ENCODE results near the gene PSMG1.

GRCh38 chr21:39217356-39218081, 34.3 kb upstream of the PSMG1 start:
- TF ChIP-seq, protein P1, sequence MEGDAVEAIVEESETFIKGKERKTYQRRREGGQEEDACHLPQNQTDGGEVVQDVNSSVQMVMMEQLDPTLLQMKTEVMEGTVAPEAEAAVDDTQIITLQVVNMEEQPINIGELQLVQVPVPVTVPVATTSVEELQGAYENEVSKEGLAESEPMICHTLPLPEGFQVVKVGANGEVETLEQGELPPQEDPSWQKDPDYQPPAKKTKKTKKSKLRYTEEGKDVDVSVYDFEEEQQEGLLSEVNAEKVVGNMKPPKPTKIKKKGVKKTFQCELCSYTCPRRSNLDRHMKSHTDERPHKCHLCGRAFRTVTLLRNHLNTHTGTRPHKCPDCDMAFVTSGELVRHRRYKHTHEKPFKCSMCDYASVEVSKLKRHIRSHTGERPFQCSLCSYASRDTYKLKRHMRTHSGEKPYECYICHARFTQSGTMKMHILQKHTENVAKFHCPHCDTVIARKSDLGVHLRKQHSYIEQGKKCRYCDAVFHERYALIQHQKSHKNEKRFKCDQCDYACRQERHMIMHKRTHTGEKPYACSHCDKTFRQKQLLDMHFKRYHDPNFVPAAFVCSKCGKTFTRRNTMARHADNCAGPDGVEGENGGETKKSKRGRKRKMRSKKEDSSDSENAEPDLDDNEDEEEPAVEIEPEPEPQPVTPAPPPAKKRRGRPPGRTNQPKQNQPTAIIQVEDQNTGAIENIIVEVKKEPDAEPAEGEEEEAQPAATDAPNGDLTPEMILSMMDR (IDR thresholded peaks at IDR 0.05; ENCODE audit: poor library complexity) = no peak
- TF ChIP-seq EZH2 (IDR thresholded peaks at IDR 0.05; ENCODE audit: borderline replicate concordance) = no peak

Measured in hepatocyte (in vitro differentiated cells).